GM18508 (cell line): ENCODE measurements around the gene APIP.
A peak's percentile ranks its signal among the peaks of the same experiment; 100 is the strongest.

Source experiments
- ATAC-seq: cut with Tn5 transposase; IDR thresholded peaks from one replicate; pipeline ENCODE4 v1.9.1; 2021; ENCODE audit warnings: moderate number of reproducible peaks; ENCODE audit not compliant: insufficient read depth, unreplicated experiment

Gene APIP

GRCh38 chr11:34916015-34916842 is at the start of gene APIP, which contains the start of gene PDHX:
APIP (minus strand) TSS chr11:34916379; CDS start chr11:34916284, 95 bp downstream.
PDHX (plus strand) TSS chr11:34916618; CDS start chr11:34916656, 38 bp downstream.
- ATAC-seq: peak; percentile 85

DNA sequence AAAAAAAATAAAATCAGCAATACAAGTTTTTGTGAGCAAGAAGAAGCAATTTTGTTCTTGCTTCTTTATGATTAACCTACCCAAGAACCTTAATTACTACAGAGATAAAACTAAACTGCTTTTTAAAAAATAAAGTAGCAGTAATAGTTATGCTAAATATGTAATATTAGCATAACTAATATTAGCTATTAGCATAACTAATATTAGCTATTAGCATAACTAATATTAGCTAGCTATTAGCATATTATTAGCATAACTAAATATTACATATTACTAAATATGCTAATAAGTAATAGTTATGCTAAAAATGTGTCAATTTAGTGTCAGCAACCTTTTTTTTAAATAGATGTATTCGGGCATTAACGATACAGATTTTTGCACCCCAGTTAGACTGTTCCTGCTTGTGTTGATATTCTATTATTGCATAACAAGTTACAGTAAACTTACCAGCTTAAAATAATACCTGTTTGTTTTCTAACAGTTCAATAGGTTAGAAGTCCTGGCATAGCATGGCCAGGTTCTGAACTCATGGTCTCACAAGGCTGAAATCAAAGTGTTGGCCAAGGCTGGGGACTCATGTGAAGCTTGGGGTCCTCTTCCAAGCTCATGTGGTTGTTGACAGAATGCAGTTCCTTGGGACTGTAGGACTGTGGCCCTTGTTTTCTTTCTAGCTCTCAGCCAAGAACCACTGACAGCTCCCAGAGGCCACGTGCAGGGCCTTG is 48.6 kb upstream of the APIP start:
- ATAC-seq: no peak

DNA sequence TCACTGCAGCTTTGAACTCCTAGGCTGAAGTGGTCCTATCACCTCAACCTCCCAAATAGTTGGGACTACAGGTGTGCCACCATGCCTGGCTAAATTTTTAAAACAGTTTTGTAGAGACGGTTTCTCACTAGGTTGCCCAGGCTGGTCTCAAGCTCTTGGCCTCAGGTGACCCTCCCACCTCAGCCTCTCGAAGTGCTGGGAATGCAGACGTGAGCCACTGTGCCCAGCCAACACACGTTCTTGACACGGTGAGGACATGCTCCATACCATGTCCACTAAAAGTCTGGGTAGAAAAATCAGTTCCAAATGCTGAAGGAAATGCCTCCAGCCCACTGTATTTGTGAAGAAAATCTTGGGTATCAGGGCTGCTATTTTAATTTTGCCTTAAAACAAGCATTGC is 47.2 kb upstream of the APIP start:
- ATAC-seq: no peak

GRCh38 chr11:34962034-34962433 is 45.9 kb upstream of the APIP start:
- ATAC-seq: no peak

DNA sequence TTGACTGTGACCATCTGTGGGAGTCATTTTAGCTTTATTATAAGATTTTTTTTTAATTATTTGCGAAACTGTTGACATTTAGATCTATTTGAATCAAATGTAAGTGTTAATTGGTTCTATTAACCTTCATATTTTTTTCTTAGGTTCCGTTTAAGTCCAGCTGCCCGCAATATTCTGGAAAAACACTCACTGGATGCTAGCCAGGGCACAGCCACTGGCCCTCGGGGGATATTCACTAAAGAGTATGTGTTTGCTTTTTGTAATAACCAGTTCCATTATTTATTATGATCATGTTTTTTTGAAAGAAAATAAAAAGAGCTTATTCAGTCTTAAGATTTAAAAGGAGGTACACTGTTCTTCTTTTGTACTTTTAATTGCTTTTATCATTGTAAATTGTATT is 44.1 kb upstream of the APIP start:
- no peak for ATAC-seq

- no peak for ATAC-seq
These were observed 43.6 kb upstream of the APIP start for GRCh38 chr11:34959770-34960169.

DNA sequence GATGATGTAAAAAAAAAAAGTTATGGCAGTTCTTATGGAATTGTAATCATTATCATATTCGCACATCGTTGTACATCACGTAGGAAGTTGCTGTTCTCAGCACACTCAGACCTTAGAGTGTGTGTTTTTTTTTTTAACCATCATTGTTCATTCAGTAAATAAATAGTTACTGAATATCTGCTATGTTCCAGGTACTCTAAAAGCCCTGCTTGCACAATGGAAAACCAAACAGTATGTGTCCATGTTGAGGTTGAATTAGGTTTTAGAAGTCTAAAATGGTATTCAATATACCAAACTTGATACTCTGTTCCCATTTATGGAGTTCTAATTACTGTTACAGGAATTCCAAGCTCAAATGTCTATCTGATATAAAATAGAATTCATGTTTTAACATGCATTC is 41.4 kb upstream of the APIP start:
- no peak for ATAC-seq

GRCh38 chr11:34957206-34957605 is 41.0 kb upstream of the APIP start:
- no peak for ATAC-seq

DNA sequence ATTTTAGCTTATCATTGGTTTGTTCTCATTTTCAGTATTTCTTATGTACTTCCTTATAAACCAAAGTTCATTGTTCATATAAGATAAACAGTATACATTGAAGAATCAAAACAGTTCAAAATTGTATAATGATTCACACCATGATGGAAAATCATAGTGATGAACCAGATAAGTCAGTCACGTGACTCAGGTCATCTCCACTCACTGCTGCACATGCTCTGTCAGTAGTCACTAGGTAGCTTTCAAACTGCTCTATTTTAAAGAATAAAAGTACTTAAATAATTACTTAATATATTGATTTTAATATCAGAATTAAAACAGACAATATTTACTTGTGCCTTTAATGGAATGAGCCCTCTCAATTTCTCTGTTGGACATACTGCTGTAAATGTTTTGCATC is 37.8 kb upstream of the APIP start:
- ATAC-seq: no peak

- no peak for ATAC-seq
These were observed 32.5 kb upstream of the APIP start for GRCh38 chr11:34948696-34949095.

GRCh38 chr11:34944692-34945091 is 28.5 kb upstream of the APIP start:
- no peak for ATAC-seq

DNA sequence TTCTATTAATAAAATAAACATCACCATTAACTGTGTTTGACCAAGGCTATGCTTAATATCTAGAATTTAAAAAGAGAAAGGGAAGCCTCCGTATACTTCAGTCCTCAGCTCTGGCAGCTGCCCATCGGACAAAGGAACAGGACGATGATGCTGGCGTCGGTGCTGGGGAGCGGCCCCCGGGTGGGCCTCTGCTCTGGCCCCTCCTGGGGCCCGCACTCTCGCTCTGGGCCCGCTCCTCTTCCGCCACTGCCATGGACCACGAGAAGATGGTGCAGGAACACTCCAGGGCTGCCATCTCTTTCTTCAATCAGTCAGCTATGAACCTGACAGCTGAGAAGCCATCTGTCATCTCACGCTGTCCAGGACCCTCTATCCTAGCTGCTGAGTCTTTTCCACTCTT is 25.5 kb upstream of the APIP start:
- ATAC-seq: no peak

DNA sequence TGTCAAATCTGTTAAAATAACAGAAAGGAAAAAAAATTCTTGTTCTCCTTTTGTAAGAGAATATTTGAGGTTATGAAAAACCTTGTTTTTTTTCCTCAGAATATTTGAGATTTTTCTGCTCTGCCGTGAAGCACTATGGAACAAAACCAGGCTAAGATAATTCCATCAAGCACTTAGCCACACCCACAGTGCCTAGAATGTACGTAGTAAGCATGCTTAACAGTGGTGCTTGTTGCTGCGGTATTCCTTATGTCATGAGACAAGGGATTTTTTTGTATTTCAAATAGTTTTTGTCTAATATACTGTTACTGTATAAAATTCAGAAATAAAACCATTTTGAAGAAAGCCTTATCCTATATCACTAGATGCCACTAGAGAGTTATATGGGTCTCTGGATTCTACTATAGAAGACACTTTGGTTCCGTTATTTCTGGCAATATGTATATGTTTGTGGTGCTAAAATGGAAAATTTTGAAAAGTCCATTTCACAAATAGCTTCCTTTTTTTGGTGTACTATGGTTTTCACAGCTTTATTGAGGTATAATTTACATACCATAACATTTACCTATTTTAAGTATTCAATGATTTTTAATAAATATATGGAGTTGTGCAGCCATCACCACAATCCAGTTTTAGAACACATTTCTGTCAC is 24.0 kb upstream of the APIP start:
- no peak for ATAC-seq

DNA sequence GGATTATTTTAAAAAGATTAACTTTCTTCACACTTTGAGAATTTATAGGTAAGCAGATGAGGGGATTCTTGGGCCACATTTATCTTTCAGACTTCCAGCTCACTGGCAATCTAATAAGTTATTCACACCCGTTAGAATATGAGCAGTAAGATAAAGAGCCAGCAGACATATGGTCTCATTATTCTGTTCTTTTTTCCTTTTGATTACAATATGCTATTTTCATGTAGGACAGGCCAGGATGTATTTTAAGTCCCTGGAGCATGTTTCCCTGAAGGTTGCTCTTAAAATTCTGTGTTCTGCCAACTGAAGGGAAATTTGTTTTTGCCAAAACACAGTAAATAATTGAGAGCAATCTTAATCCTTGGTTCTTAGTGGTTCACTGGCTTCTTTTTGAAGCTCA is 22.4 kb upstream of the APIP start:
- no peak for ATAC-seq

DNA sequence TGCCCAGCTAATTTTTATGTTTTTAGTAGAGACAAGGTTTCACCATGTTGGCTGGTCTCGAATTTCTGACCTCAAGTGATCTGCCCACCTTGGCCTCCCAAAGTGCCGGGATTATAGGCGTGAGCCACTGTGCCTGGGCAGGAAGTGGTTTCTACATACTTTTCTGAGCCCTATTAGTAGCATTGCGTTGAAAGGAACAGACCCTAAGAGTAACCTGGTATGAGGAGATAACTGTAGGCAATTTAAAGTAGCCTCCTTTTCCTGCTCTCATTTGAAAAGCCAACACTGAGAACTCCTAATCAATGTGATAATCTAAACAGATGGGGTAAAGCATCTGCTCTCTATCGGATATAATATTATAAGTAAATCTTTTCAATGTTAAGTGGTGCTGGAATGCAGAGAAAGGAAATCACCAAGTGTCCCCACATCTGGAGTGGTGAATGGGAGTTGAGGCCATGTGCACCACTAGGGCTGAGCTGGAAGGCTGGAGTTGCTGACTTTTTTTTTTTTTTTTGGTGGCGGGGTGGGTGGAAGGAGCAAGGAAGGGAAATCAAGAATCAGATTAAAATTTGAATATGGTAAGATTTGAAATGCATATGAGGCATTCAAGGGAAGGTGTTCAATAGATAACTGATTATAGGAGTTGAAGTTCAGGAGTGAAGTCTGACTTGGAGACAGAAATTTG is 20.9 kb upstream of the APIP start:
- no peak for ATAC-seq

- no peak for ATAC-seq
These were observed 13.9 kb upstream of the APIP start for GRCh38 chr11:34929794-34930763.

DNA sequence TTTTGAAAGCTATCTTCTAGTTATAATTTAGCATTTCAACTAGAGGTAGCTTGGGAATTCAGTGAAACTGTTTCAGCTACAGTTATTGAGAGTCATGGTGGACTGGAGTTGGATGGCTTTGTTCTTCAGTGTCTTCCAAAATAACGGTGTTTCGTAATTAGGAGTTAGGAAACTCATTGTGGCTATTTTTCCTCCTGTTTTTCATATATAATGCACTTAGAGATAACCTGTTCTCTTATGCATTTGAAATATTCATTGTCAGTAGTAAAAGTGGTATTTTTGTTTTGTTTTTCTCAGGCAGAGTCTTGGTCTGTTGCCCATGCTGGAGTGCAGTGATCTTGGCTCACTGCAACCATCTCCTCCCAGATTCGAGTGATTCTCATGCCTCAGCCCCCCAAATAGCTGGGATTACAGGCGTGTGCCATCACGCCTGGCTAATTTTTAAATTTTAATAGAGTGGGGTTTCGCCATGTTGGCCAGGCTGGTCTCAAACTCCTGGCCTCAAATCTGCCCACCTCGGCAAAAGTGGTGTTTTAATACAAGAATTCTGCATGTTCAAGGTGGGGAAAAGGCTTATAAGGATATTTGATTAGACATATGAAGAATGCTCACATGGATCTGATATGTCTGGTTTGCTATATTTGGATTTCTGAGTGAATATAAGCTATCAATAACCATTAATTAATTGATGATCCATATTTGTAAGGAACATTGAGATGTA is 12.9 kb upstream of the APIP start:
- no peak for ATAC-seq

DNA sequence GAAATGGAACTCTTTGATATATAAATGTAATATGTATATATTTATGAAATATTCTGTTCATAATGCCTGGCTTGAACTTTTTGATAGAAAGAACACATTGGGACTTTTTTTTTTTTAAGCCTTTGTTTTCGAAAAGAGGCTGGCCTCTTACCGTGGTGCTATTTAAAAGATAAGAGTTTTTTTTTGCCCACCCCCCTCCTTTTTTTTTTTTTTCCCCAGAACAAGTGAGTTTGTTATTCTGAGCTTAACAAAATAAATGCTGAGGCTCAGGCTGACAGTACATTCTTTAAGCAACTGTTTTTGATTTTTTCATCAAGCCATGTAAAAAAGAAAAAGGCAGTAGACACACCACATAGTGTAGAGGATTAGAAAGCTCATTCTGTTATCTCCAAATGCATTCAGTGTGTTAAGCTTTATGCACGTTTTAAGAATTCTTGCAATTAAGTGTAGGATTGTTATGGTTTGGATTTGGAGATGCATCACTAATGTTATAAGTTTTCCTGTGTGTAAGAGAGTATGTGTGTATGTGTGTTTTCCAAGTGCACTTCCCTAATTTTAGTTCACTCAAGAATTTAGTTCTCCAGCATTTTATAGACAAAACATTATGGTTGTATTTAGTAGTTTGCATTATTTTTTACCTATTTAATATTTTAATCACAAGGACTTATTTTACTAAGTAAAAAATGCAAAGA is 12.2 kb upstream of the APIP start:
- no peak for ATAC-seq
